Trophoblast cell (in vitro differentiated cells and primary cell): ENCODE measurements around the gene TP53I13.

Experiments used
- DNase-seq, 2 donors: peaks; one replicate each; pipeline ENCODE4 v3.0.0-alpha.2; 2016
- H2AFZ ChIP-seq: 2 replicates; pipeline ENCODE4 v1.6.1; 2013; ENCODE audit warnings: low read length, moderate library complexity, mild to moderate bottlenecking; ENCODE audit not compliant: insufficient read depth, poor library complexity
- H2AK5ac ChIP-seq: 2 replicates; pipeline ENCODE4 v1.6.1; 2013; ENCODE audit warnings: mild to moderate bottlenecking, low read length
- H2BK120ac ChIP-seq: 2 replicates; pipeline ENCODE4 v1.6.1; 2013; ENCODE audit warnings: low read length, mild to moderate bottlenecking, moderate library complexity; ENCODE audit not compliant: insufficient read depth, poor library complexity
- H2BK12ac ChIP-seq: 2 replicates; pipeline ENCODE4 v1.6.1; 2013; ENCODE audit warnings: mild to moderate bottlenecking, low read length, moderate library complexity
- H2BK5ac ChIP-seq: 2 replicates; pipeline ENCODE4 v1.6.1; 2013; ENCODE audit warnings: low read length, low read depth, moderate library complexity, mild to moderate bottlenecking; ENCODE audit not compliant: poor library complexity
- H3K14ac ChIP-seq: 2 replicates; pipeline ENCODE4 v1.6.1; 2013; ENCODE audit warnings: mild to moderate bottlenecking, low read length
- H3K18ac ChIP-seq: 2 replicates; pipeline ENCODE4 v1.6.1; 2013; ENCODE audit warnings: mild to moderate bottlenecking, low read length
- H3K23ac ChIP-seq: 2 replicates; pipeline ENCODE4 v1.6.1; 2013; ENCODE audit warnings: low read length
- H3K27ac ChIP-seq: 2 replicates; pipeline ENCODE4 v1.5.1; 2013; ENCODE audit warnings: low read depth, mild to moderate bottlenecking, inconsistent platforms, low read length, moderate library complexity
- H3K27me3 ChIP-seq: 2 replicates; pipeline ENCODE4 v1.6.1; 2013; ENCODE audit warnings: inconsistent platforms, mild to moderate bottlenecking, low read length, moderate library complexity; ENCODE audit not compliant: insufficient read depth
- H3K36me3 ChIP-seq, 2 experiments: 1 replicate in 1 of 2; 2 replicates in 1 of 2; pipeline ENCODE4 v1.6.1; 2013; ENCODE audit warnings: low read length in 2 of 2, mild to moderate bottlenecking in 2 of 2, moderate library complexity in 1 of 2; ENCODE audit not compliant: insufficient read depth in 2 of 2, control insufficient read depth in 1 of 2
- H3K4ac ChIP-seq: 2 replicates; pipeline ENCODE4 v1.6.1; 2013; ENCODE audit warnings: low read depth, mild to moderate bottlenecking, low read length, moderate library complexity
- H3K4me1 ChIP-seq, 2 experiments: 1 replicate in 1 of 2; 2 replicates in 1 of 2; pipeline ENCODE4 v1.6.1; 2013; ENCODE audit warnings: low read length in 2 of 2, mild to moderate bottlenecking in 2 of 2, moderate library complexity in 1 of 2; ENCODE audit not compliant: insufficient read depth in 2 of 2, control insufficient read depth in 1 of 2
- H3K4me2 ChIP-seq: 2 replicates; pipeline ENCODE4 v1.6.1; 2013; ENCODE audit warnings: inconsistent platforms, mild to moderate bottlenecking, low read length, moderate library complexity
- H3K4me3 ChIP-seq: 2 replicates; pipeline ENCODE4 v1.5.1; 2013; ENCODE audit warnings: mild to moderate bottlenecking, low read depth, low read length, inconsistent platforms
- H3K79me1 ChIP-seq: one replicate; pipeline ENCODE4 v1.6.1; 2013; ENCODE audit warnings: low read length
- H3K79me2 ChIP-seq: 2 replicates; pipeline ENCODE4 v1.6.1; 2013; ENCODE audit warnings: low read length, mild to moderate bottlenecking; ENCODE audit not compliant: control insufficient read depth, insufficient read depth, poor library complexity
- H3K9ac ChIP-seq: 2 replicates; pipeline ENCODE4 v1.6.1; 2013; ENCODE audit warnings: mild to moderate bottlenecking, low read length
- H3K9me3 ChIP-seq: 2 replicates; pipeline ENCODE4 v1.6.1; 2013; ENCODE audit warnings: low read depth, mild to moderate bottlenecking, control low read depth, inconsistent platforms, low read length; ENCODE audit not compliant: insufficient read depth
- H4K12ac ChIP-seq: 2 replicates; pipeline ENCODE4 v1.6.1; 2013; ENCODE audit warnings: low read depth, mild to moderate bottlenecking, low read length, moderate library complexity
- H4K8ac ChIP-seq: 2 replicates; pipeline ENCODE4 v1.6.1; 2013; ENCODE audit warnings: low read depth, mild to moderate bottlenecking, low read length, moderate library complexity
- H4K91ac ChIP-seq: one replicate; pipeline ENCODE4 v1.6.1; 2013; ENCODE audit warnings: low read depth, mild to moderate bottlenecking, low read length, moderate library complexity
- WGBS: extraction: QIAGEN DNeasy Blood & Tissue Kit; methylation state at CpG from one replicate; pipeline ENCODE4 v1.1.7; 2013; ENCODE audit warnings: missing lambda C conversion rate; ENCODE audit not compliant: insufficient read length, insufficient coverage; ENCODE audit errors: extremely low coverage; 5-methylcytosine and 5-hydroxymethylcytosine counted together

TP53I13 gene

DNA sequence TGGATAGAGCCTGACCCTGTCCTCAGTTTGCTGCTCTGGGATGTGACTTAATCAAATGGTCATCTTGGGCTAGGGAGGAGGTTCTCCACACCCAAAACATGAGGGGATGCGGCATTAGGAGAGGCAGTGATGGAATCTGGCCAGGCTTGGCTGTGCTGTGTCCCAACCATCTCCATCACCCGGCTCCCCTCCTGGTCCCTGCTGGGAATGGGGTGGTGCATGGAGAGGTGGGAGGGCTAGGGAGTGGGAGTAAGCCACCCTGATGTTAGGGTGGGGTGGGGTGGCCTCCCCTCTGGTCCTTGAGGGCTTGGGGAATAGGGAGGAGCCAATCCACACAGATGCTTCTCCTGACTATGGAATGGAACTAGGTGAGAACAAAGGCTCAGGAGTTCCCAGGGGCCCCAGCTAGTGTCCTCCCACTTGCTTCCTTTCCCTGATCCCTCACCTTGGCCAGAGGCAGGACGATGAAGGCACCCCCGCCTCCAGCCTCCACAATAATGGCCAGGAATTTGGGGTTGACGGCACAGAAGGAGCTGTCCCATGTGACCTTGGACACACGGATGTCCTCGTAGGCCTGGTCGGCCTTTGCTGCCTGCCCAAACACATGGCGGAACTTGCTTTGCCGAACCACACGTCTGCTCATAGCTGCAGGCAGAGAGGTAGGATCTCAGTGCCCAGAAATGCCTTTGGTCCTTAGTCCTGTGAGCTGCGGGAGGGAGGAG is 52.4 kb downstream of the TP53I13 start:
- no peak overlapping the region for H3K4me2 ChIP-seq
- H4K8ac ChIP-seq = no peak overlapping the region
- peak overlapping the region; percentile 17 for H2BK12ac ChIP-seq
- H3K9me3 ChIP-seq = peaks cover 3% of the 10 kb centered on the region
- no peaks in the 10 kb centered on the region for H3K36me3 ChIP-seq
- H3K4ac ChIP-seq = no peak overlapping the region
- peak overlapping the region; percentile 3 for H2AK5ac ChIP-seq
- peaks cover 3% of the 10 kb centered on the region for H3K79me2 ChIP-seq
- no peak overlapping the region for H3K4me3 ChIP-seq
- no peak overlapping the region for H3K18ac ChIP-seq
- no peak overlapping the region for H2BK120ac ChIP-seq
- H2AFZ ChIP-seq = no peak overlapping the region
- H4K91ac ChIP-seq = peak overlapping the region; percentile 6
- no peak overlapping the region for H3K27ac ChIP-seq
- no peak overlapping the region for H3K23ac ChIP-seq
- peaks cover 44 to 56% of the 10 kb centered on the region in 2 experiments for H3K4me1 ChIP-seq
- no peak overlapping the region for H2BK5ac ChIP-seq
- H3K27me3 ChIP-seq = peaks cover 14% of the 10 kb centered on the region
- no peak for DNase-seq
- H4K12ac ChIP-seq = no peak overlapping the region
- H3K9ac ChIP-seq = no peak overlapping the region
- no peak overlapping the region for H3K14ac ChIP-seq
- H3K79me1 ChIP-seq = peaks cover 16% of the 10 kb centered on the region
- WGBS = no CpG with 5 or more reads among the region's 12 CpGs

DNA sequence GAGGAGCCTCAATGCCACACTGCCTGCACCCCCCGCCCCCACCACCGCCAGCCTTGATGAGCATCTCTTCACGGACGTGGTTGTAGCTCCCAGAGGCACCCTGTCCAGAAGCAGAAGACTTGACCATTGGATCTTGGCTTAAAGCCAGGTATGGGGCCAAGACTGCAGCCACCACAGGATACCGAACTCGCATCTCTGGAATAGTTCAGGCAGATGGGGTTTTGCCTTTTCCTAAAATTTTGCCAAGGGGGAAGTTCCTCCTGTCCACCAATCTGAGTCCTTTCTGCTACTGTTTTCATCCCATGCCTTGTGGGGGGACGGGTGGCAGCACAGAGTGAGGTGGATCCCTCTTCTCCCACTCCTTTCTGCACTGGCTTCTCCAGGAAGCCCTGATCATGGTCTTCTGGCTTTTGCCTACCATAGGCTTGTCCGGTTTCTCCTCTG is 53.3 kb downstream of the TP53I13 start:
- Histone ChIP-seq H3K4me3 (no peak overlapping the region), H4K91ac (no peak overlapping the region), H3K14ac (no peak overlapping the region), H2AK5ac (no peak overlapping the region), H3K23ac (no peak overlapping the region), H2BK5ac (no peak overlapping the region), H3K9ac (no peak overlapping the region), H2AFZ (no peak overlapping the region), H3K9me3 (peaks cover 3% of the 10 kb centered on the region), H2BK12ac (no peak overlapping the region), H2BK120ac (no peak overlapping the region), H3K79me2 (peaks cover 3% of the 10 kb centered on the region), H3K27ac (no peak overlapping the region), H4K12ac (no peak overlapping the region), H3K27me3 (peaks cover 6% of the 10 kb centered on the region), H3K18ac (no peak overlapping the region), H3K4me1 (peaks cover 39 to 53% of the 10 kb centered on the region in 2 experiments), H3K4ac (no peak overlapping the region), H4K8ac (no peak overlapping the region), H3K79me1 (peaks cover 16% of the 10 kb centered on the region), H3K4me2 (peak overlapping the region; percentile 74), H3K36me3 (no peaks in the 10 kb centered on the region)
- WGBS = no CpG with 5 or more reads among the region's 8 CpGs
- DNase-seq = no peak
